NK-92 (cell line): ENCODE measurements around the gene OSBPL1A.

ENCODE experiments used
- DNase-seq: peaks from one replicate; lab custom pipeline; 2025; ENCODE audit not compliant: unreplicated experiment; lab: John Stamatoyannopoulos, UW

OSBPL1A gene

GRCh38 chr18:24230766-24231165, 166.9 kb downstream of the OSBPL1A start:
- DNase-seq: no peak

GRCh38 chr18:24228667-24229041, 169.0 kb downstream of the OSBPL1A start:
- no peak for DNase-seq

GRCh38 chr18:24227977-24228666, 169.5 kb downstream of the OSBPL1A start:
- no peak for DNase-seq

- DNase-seq: no peak
Measured at GRCh38 chr18:24220318-24220688, 177.3 kb downstream of the OSBPL1A start.

GRCh38 chr18:24219561-24220317, 177.9 kb downstream of the OSBPL1A start:
- DNase-seq: no peak

- DNase-seq: no peak
Measured at GRCh38 chr18:24214913-24215312, 182.7 kb downstream of the OSBPL1A start.

GRCh38 chr18:24214144-24214543, 183.5 kb downstream of the OSBPL1A start:
- no peak for DNase-seq

GRCh38 chr18:24212939-24213338, 184.7 kb downstream of the OSBPL1A start:
- no peak for DNase-seq

GRCh38 chr18:24209558-24209957, 188.1 kb downstream of the OSBPL1A start:
- DNase-seq: no peak

GRCh38 chr18:24208270-24209035, 189.2 kb downstream of the OSBPL1A start:
- DNase-seq: no peak

GRCh38 chr18:24204904-24205303, 192.7 kb downstream of the OSBPL1A start:
- DNase-seq: no peak

GRCh38 chr18:24201699-24202687, 195.6 kb downstream of the OSBPL1A start:
- DNase-seq: no peak

- no peak for DNase-seq
Measured at GRCh38 chr18:24200494-24201290, 196.9 kb downstream of the OSBPL1A start.

- DNase-seq: no peak
Measured at GRCh38 chr18:24199372-24199962, 198.2 kb downstream of the OSBPL1A start.

- no peak for DNase-seq
Measured at GRCh38 chr18:24198461-24198860, 199.2 kb downstream of the OSBPL1A start.

- no peak for DNase-seq
Measured at GRCh38 chr18:24197412-24197811, 200.2 kb downstream of the OSBPL1A start.

GRCh38 chr18:24196764-24197163, 200.9 kb downstream of the OSBPL1A start:
- no peak for DNase-seq

- no peak for DNase-seq
Measured at GRCh38 chr18:24195296-24196053, 202.1 kb downstream of the OSBPL1A start.

GRCh38 chr18:24190590-24190989, 207.0 kb downstream of the OSBPL1A start:
- DNase-seq: no peak
